Fibroblast of skin of abdomen (primary cell): ENCODE measurements around the gene CFAP61.

ENCODE experiments used
- DNase-seq: peaks from one replicate; pipeline ENCODE4 v3.0.0-alpha.2; 2013

The CFAP61 gene

DNA sequence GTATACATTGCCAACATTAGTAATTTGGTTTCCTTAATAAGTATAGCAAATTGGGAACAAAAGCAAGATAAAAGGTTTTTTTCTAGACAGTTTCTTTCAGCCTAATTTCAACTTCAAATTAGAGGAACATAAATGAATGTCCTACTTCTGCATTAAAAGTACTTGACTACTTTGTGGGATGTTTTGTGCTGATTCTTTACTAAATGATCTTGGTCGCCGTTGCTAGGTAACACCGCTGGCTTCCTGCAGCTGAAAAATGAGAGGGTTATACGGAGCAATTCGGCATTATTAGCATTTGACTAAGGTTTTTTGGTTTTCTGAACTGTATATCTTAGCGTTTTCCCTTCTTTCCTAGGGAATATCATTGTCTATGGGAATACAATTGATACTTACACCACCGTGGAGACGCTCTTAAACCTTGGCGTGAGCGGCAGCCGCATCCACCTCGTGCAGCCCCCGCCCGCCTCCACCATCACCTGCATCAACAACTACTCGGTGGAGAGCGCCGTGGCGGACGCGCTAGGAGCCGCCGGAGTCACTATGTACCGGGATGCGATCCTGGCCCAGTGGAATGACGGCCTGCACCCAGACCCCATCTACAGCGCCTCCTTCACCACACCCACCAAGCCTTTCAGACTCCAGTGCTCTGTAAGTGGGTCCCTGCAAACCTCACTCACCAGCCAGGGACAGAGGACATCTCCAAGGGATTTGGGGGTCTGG lies 224.6 kb downstream of the CFAP61 start:
- no peak for DNase-seq

- no peak for DNase-seq
Observed at GRCh38 chr20:20277894-20278335, 225.6 kb downstream of the CFAP61 start.

DNA sequence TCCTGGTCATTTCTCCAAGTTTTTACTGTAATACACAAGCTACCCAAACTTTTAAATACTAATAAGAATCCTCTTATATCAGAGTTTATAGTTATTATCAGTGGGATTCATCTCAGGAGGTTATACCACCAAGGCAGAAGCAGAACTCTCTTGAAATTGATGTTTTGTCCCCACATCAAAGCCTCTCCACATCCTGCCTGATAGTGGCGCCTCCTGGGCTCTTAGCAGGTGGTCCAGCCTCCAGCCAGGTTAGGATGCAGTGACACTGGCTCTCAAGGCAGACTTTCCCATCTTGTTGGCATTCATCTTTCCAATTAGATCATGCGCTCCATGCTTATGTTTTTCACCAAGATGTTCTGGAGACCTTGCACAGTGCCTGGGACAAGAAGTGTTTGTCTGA lies 233.7 kb downstream of the CFAP61 start:
- no peak for DNase-seq

DNA sequence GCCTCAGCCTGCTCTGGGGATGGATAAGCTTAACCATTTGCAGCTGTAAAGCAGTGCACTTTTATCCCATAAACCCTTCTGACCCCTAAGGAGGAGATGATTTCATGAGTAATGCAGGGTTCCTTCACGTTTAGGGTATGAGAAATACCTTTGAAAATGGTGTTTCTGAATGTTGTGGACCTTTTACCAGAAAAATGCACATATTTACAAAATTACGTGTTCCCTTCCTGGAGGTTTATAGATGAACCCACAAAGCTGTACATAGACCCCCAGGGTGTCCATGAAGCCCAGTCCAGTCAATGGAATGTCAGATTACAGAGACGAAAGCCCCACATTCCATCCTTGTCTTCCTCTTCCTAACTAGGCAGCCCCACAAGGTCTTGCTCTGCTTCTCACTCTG lies 237.0 kb downstream of the CFAP61 start:
- DNase-seq: no peak

DNA sequence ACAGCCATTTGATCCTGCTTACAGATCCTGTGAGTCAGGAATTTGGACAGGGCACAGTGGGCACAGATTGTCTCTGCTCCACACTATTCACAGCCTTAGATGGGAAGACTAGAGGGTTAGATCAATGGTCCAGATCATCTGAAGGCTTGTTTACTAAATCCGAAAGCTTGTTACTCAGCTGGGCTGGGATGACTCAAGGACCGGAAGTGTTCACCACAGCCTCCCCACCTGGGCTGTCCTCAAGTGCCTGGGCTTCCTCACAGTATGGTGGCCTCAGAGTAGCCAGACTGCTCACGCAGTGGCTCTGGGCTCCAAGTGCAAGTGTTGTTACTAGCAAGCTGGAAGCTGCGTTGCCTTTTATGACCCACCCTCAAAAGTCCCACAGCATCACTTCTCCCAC lies 240.1 kb downstream of the CFAP61 start:
- no peak for DNase-seq

GRCh38 chr20:20293141-20293540 lies 240.8 kb downstream of the CFAP61 start:
- no peak for DNase-seq

DNA sequence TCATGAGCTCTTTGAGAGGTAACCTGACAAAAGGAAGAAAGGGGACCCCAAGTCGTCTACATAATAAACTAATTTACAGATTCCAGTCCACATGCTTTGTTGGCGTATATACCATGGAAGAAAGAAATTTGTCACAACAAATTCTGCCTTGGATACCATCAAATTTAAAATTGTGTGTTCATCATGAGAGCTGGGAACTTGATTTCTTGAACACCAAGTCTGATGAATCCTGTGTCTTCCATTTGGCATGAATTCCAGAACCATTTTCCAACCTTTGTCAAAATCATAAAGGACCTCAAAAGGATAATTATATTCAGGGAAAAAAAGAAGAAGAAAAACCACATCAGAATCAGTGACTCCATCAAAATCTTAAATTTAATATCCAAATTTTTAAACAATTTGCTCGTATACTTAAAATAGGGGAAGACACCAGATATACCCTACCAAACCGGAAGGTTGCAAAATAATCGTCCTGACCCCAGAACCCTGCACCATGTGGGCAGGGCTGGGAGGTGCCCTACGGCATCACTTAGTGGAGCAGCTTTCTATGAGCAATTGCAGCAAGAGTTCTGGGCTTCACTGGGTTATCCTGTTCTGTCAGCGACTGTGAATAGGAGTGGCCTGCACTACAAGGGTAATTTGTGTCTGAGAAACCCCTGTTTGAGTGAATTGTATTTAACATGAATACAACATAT lies 241.5 kb downstream of the CFAP61 start:
- no peak for DNase-seq

- no peak for DNase-seq
Observed at GRCh38 chr20:20295621-20296498, 243.5 kb downstream of the CFAP61 start.

DNA sequence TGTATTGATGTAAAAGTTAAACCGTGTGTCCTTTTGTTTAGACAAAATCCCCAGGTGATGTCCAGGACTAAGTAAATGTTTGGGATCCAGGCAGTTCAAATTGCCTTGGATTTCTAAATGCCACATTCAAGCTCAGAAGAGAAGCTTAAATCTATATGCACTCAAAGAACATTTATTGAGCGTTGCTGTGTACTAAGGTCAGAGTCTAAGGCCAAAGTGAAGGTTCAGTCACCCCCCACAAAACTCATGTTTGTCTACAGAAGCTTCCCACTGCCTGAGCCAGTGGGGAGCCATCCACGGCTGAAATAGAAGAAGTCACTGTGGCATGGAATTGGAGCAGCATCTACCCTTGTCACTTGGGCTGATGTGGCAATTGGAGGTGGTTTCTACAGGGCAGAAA lies 244.8 kb downstream of the CFAP61 start:
- no peak for DNase-seq

DNA sequence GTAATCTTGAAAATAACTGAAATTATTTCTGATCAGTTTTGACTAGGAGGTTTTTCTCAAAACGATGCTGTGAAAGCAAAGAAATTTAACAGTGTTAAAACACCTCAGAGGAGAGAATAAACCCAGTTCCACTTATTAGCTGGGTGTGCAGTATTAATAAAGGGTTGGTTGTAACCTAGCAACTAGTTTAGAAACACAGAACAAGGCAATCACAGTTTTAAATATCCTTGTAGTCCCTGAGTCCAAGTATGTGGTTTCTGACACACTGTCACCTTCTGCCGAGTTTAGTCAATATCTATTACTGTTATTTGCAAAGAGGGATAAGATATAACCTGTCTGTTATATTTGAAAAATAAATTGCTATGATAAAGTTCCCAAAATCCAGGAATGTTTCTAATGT lies 245.4 kb downstream of the CFAP61 start:
- no peak for DNase-seq

DNA sequence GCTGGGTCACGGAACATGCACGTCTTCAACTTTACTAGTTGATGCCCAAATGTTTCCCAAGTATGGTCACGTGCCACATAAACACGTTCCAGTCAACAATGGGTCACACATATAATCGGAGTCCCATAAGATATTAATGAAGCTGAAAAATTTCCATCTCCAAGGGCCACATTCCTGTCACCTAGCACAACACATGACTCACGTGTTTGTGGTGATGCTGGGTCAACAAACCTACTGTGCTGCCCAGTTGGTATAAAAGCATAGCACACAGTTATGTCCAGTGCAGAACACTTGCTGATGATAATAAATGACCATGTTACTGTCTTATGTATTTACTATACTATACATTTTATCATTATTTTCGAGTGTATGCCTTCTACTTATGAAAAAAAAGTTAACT lies 247.6 kb downstream of the CFAP61 start:
- no peak for DNase-seq

GRCh38 chr20:20303320-20303719 lies 251.0 kb downstream of the CFAP61 start:
- DNase-seq: no peak

DNA sequence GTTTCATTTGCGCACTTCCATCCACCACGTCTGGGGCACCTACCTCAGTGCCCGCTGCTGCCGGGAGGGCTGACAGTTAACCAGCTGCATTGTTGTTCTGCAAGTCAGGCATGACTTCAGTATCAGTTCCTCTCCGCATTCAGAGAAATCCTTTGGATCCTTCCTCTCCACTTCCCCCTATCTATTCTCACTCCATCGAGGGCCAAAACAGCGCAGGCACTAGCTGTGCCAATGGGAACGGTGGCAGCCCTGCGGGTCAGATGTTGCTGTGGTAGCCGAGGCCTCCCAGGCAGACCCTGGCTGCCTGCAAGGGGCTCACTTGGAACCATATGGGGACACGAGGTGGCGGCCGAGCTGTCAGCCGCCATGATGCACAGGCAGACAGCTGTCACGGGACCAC lies 251.4 kb downstream of the CFAP61 start:
- no peak for DNase-seq

- DNase-seq: no peak
Observed at GRCh38 chr20:20304942-20305341, 252.6 kb downstream of the CFAP61 start.

GRCh38 chr20:20312562-20312961 lies 260.2 kb downstream of the CFAP61 start:
- DNase-seq: no peak

- DNase-seq: no peak
Observed at GRCh38 chr20:20317195-20317594, 264.9 kb downstream of the CFAP61 start.

GRCh38 chr20:20317621-20318364 lies 265.5 kb downstream of the CFAP61 start:
- no peak for DNase-seq

GRCh38 chr20:20318365-20319161 lies 266.2 kb downstream of the CFAP61 start:
- DNase-seq: no peak

DNA sequence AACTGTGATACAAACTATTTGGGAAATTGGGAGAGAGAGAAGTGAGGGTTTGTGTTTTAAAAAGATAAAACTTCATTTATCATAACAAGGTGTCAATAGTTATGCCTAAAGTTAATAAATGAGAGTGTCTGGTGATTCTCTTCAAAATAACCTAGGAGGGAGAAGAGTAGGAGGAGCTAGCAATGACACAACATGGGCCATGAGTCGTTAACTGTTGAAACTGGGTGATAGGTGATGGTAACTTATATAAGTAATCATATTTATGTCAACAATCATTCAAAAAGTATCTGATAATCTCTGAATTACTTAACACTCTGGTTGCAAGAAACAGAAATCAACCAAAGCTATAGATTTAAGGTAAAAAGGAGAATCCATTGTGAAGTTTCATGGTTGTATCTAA lies 268.8 kb downstream of the CFAP61 start:
- DNase-seq: no peak

DNA sequence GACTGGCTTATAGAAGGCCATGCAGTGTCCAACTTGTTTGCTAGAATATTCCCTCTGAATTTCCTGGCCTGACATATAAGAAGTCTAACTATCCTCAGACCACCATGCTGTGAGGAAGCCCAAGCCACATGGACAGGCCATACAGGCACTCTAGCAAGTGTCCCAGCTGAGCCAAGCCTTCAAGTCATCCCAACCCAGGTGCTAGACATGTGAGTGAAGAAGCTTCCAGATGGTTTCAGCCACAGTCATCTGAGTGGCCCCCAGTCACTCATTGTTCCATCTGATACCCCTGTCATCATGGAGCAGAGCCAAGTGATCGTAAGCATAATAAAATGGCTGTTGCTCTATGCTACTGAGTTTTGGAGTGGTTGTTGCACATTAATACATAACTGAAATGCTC lies 269.6 kb downstream of the CFAP61 start:
- no peak for DNase-seq

- no peak for DNase-seq
Observed at GRCh38 chr20:20322912-20323311, 270.6 kb downstream of the CFAP61 start.

GRCh38 chr20:20327746-20328145 lies 275.4 kb downstream of the CFAP61 start:
- no peak for DNase-seq
